HL-60 (cell line): ENCODE measurements around the gene NRP2.

ENCODE experiments used
- DNase-seq, 2 experiments: peaks; one replicate each; pipeline ENCODE4 v3.0.0-alpha.2; 2010 to 2020; ENCODE audit warnings: low read depth in 1 of 2, low spot score in 1 of 2
- H3K27ac ChIP-seq: fragments of 250-450 bp; sonication (Bioruptor Pico); replicated peaks from 2 replicates; pipeline ENCODE4 v1.5.1; 2020; ENCODE audit warnings: mild to moderate bottlenecking, moderate library complexity
- H3K27me3 ChIP-seq: fragments of 250-450 bp; sonication (Bioruptor Pico); 2 replicates; pipeline ENCODE4 v1.5.1; 2021; ENCODE audit warnings: mild to moderate bottlenecking, moderate library complexity; ENCODE audit not compliant: insufficient read depth, poor library complexity, severe bottlenecking
- H3K4me3 ChIP-seq: replicated peaks from 2 replicates; pipeline ENCODE4 v1.5.1; 2011; ENCODE audit warnings: mild to moderate bottlenecking, control low read depth, low read length; ENCODE audit not compliant: insufficient read depth
- GABPA ChIP-seq: IDR thresholded peaks from 2 replicates; pipeline ENCODE4 v1.6.1; 2012; ENCODE audit warnings: low read depth
- POLR2AphosphoS5 ChIP-seq: IDR thresholded peaks from 2 replicates; pipeline ENCODE4 v1.6.1; 2012; ENCODE audit warnings: low read depth
- SPI1 ChIP-seq: IDR thresholded peaks from 2 replicates; pipeline ENCODE4 v1.6.1; 2012; ENCODE audit warnings: low read depth, mild to moderate bottlenecking, borderline replicate concordance
- TF ChIP-seq, protein P1 (sequence below): IDR thresholded peaks from 2 replicates; pipeline ENCODE4 v1.6.1; 2012; ENCODE audit warnings: low read depth; ENCODE audit not compliant: insufficient replicate concordance
- TF ChIP-seq, protein P2 (sequence below): IDR thresholded peaks from one replicate; pipeline ENCODE4 v1.5.1; 2011; ENCODE audit warnings: low read length, control low read depth, inconsistent platforms; ENCODE audit not compliant: insufficient read depth

Gene NRP2

GRCh38 chr2:205786976-205787375, 104.7 kb downstream of the NRP2 start:
- H3K27me3 ChIP-seq, result peaks cover 5% of the 10 kb centered on the region

GRCh38 chr2:205787761-205788160, 105.5 kb downstream of the NRP2 start:
- Histone ChIP-seq H3K27me3 (peaks cover 9% of the 10 kb centered on the region), H3K27ac (no peak overlapping the region), H3K4me3 (no peak overlapping the region)
- TF ChIP-seq, protein P1, sequence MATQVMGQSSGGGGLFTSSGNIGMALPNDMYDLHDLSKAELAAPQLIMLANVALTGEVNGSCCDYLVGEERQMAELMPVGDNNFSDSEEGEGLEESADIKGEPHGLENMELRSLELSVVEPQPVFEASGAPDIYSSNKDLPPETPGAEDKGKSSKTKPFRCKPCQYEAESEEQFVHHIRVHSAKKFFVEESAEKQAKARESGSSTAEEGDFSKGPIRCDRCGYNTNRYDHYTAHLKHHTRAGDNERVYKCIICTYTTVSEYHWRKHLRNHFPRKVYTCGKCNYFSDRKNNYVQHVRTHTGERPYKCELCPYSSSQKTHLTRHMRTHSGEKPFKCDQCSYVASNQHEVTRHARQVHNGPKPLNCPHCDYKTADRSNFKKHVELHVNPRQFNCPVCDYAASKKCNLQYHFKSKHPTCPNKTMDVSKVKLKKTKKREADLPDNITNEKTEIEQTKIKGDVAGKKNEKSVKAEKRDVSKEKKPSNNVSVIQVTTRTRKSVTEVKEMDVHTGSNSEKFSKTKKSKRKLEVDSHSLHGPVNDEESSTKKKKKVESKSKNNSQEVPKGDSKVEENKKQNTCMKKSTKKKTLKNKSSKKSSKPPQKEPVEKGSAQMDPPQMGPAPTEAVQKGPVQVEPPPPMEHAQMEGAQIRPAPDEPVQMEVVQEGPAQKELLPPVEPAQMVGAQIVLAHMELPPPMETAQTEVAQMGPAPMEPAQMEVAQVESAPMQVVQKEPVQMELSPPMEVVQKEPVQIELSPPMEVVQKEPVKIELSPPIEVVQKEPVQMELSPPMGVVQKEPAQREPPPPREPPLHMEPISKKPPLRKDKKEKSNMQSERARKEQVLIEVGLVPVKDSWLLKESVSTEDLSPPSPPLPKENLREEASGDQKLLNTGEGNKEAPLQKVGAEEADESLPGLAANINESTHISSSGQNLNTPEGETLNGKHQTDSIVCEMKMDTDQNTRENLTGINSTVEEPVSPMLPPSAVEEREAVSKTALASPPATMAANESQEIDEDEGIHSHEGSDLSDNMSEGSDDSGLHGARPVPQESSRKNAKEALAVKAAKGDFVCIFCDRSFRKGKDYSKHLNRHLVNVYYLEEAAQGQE, result no peak
- TF ChIP-seq SPI1 (no peak), POLR2AphosphoS5 (no peak), GABPA (no peak)
- TF ChIP-seq, protein P2, sequence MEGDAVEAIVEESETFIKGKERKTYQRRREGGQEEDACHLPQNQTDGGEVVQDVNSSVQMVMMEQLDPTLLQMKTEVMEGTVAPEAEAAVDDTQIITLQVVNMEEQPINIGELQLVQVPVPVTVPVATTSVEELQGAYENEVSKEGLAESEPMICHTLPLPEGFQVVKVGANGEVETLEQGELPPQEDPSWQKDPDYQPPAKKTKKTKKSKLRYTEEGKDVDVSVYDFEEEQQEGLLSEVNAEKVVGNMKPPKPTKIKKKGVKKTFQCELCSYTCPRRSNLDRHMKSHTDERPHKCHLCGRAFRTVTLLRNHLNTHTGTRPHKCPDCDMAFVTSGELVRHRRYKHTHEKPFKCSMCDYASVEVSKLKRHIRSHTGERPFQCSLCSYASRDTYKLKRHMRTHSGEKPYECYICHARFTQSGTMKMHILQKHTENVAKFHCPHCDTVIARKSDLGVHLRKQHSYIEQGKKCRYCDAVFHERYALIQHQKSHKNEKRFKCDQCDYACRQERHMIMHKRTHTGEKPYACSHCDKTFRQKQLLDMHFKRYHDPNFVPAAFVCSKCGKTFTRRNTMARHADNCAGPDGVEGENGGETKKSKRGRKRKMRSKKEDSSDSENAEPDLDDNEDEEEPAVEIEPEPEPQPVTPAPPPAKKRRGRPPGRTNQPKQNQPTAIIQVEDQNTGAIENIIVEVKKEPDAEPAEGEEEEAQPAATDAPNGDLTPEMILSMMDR, result no peak
- no peak for DNase-seq

More at GRCh38 chr2:205786976-205787375, 104.7 kb downstream of the NRP2 start:
- Histone ChIP-seq H3K27ac (no peak overlapping the region), H3K4me3 (no peak overlapping the region)
- no peak for DNase-seq
- TF ChIP-seq SPI1, result no peak
- TF ChIP-seq GABPA, result no peak
- TF ChIP-seq, protein P1, result no peak
- TF ChIP-seq, protein P2, result no peak
- TF ChIP-seq POLR2AphosphoS5, result no peak

- Histone ChIP-seq H3K27ac (no peak overlapping the region), H3K4me3 (no peak overlapping the region), H3K27me3 (peaks cover 10% of the 10 kb centered on the region)
- DNase-seq, result no peak
- TF ChIP-seq POLR2AphosphoS5 (no peak), GABPA (no peak), SPI1 (no peak)
- TF ChIP-seq, protein P1, result no peak
- TF ChIP-seq, protein P2, result no peak
Observed at GRCh38 chr2:205789906-205790305, 107.6 kb downstream of the NRP2 start.
